Measurements from ENCODE around the gene PGRMC2.
A peak's percentile ranks its signal among the peaks of the same experiment; 100 is the strongest.

Gene PGRMC2

DNA sequence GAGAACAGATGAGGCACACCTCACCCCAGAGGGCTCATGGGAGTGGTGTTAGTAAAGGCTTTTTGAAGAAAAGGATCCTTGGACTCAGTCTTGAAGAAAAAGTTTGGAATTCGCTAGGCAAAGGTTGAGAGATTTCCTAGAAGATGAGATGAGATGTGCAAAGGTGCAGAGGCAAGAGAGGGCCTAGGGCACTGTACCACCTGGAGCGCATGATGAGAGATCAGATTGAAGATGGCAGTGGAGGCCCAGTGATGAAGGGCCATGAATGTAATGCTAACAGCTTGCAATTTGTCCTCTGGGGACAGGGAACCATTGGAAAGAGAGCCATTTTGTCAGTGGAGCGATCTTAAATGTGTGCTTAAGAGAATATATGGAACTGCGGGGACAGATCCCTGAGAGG, 45.0 kb downstream of the PGRMC2 start:
- DNase-seq (ENCODE audit: low read depth): no peak
- no peak for TF ChIP-seq CTCF (IDR thresholded peaks at IDR 0.05; ENCODE audit: control insufficient read depth, insufficient read depth, low read depth, low read length, missing control alignments)
- H3K4me3 ChIP-seq (ENCODE audit: control insufficient read depth, low read depth, low read length): no peak overlapping the region

- DNase-seq (ENCODE audit: low read depth): no peak
- no peak overlapping the region for H3K4me3 ChIP-seq (ENCODE audit: control insufficient read depth, low read depth, low read length)
- TF ChIP-seq CTCF (IDR thresholded peaks at IDR 0.05; ENCODE audit: control insufficient read depth, insufficient read depth, low read depth, low read length, missing control alignments): no peak
Measured at GRCh38 chr4:128241981-128242380, 45.6 kb downstream of the PGRMC2 start.

DNA sequence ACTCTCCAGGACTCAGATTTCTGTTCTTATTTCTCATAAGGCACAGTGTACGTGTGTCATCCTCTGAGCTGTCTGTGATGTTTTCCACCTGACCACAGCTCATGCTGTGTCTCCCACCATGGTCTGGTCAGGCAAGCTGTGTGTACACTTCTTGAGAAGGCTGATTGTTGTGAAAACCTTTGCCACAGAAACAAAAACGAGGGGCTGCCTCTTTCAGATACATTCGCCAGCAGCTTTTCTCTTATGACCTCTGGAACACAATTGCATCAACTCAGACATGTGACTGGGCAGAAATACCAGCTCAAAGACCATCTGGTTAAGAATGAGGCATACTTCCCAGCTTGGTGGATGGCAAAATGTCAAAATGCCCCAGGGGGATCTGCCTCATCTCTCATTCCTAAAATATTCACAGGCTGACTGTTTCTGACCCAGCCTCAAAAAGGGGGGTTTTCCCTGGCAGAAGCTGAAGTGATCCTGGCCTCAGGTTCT, 46.1 kb downstream of the PGRMC2 start:
- TF ChIP-seq CTCF (IDR thresholded peaks at IDR 0.05; ENCODE audit: control insufficient read depth, insufficient read depth, low read depth, low read length, missing control alignments): no peak
- H3K4me3 ChIP-seq (ENCODE audit: control insufficient read depth, low read depth, low read length): no peak overlapping the region
- peak; percentile 97 for DNase-seq (ENCODE audit: low read depth)

- no peak overlapping the region for H3K4me3 ChIP-seq (ENCODE audit: control insufficient read depth, low read depth, low read length)
- no peak for TF ChIP-seq CTCF (IDR thresholded peaks at IDR 0.05; ENCODE audit: control insufficient read depth, insufficient read depth, low read depth, low read length, missing control alignments)
- DNase-seq (ENCODE audit: low read depth): no peak
Measured at GRCh38 chr4:128241019-128241418, 46.6 kb downstream of the PGRMC2 start.

DNA sequence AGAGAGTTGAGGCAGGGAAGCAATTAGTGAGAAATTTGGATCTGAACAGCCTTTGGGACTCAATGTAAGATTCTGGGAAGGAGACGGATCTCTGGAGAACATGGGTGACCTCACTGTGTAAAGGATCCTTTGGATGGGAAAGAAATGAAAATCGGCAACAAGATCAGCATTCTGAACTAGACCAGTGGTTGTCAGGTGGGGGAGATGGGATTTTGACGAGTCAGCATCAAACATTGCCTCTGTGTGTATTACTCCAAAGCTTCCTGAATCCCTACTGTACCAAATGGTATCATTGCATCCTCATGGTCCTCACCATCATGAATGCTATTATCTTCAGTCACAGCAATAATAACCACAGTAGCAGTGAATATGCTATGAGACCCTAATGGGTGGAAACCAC, 52.8 kb downstream of the PGRMC2 start:
- no peak for TF ChIP-seq CTCF (IDR thresholded peaks at IDR 0.05; ENCODE audit: control insufficient read depth, insufficient read depth, low read depth, low read length, missing control alignments)
- H3K4me3 ChIP-seq (ENCODE audit: control insufficient read depth, low read depth, low read length): no peak overlapping the region
- DNase-seq (ENCODE audit: low read depth): no peak

DNA sequence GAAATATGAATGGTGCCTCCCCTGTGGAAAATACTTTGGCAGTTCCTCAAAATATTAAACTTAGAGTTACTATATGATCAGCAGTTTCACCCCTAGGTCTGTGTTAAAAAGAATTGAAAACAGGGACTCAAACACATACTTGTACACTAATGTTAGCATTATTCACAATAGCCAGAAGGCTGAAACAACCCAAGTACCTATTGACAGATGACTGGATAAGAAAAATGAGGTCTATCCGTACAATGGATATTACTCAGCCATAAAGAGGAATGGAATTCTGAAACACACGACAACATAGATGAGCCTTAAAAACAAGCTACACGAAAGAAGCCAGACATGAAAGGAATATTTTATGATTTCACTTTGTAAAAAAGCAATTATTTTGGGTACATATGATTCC, 54.9 kb downstream of the PGRMC2 start:
- no peak for DNase-seq (ENCODE audit: low read depth)
- no peak for TF ChIP-seq CTCF (IDR thresholded peaks at IDR 0.05; ENCODE audit: control insufficient read depth, insufficient read depth, low read depth, low read length, missing control alignments)

More for the DNA sequence above, 54.9 kb downstream of the PGRMC2 start:
- H3K4me3 ChIP-seq (ENCODE audit: control insufficient read depth, low read depth, low read length): no peak overlapping the region

All from AG09309 (cell line).